HCT116 (cell line): Measurements from ENCODE around the gene LRRC73. TPM values are rescaled to one million over a fixed set of nuclear protein-coding genes. Genes with fewer than 3 reads are reported as not detected.
"Not testable (repeated sequence)": the region's sequence is repeated elsewhere in the genome, so short reads cannot be mapped to it uniquely, and the experiment has no call there.

Experiments used
- ATAC-seq: fragments of 200-7000 bp; cut with Tn5 transposase; 2 replicates; pipeline ENCODE4 v1.9.1; 2020; ENCODE audit warnings: mild to moderate bottlenecking, moderate library complexity
- BruUV-seq: library from RNA; stranded (reverse); fragments of 400-500 nt; replicated peaks from 2 replicates; lab custom pipeline; 2021; lab: Mats Ljungman, UMichigan
- CTCF ChIA-PET: fragments of 300-600 bp; sonication (Branson Sonifier 250); formaldehyde crosslinking; loops from one replicate; lab custom pipeline; 2021; ENCODE audit warnings: antibody characterized with exemption; lab: Charles Lee
- POLR2A ChIA-PET: fragments of 300-600, 350-600 bp; sonication (Branson Sonifier 250); formaldehyde crosslinking; loops from one replicate; lab custom pipeline; 2021; ENCODE audit warnings: antibody characterized with exemption; lab: Charles Lee
- RAD21 ChIA-PET, 2 experiments: fragments of 300-600 bp; sonication (Branson Sonifier 250); formaldehyde crosslinking; loops; one replicate each; lab custom pipeline; 2023; ENCODE audit warnings: low total read pairs in 2 of 2; ENCODE audit not compliant: uncharacterized antibody in 2 of 2, unreplicated experiment in 2 of 2, low non-redundant PET in 1 of 2; lab: Charles Lee
- DNase-seq: peaks from one replicate; pipeline ENCODE4 v3.0.0-alpha.2; 2010; ENCODE audit warnings: low read depth, low spot score
- H2AFZ ChIP-seq: fragments of 200-600 bp; shearing (Covaris generic), sonication (generic); 2 replicates; pipeline ENCODE4 v1.6.1; 2017; ENCODE audit warnings: low read depth, mixed run types, mixed read lengths, antibody characterized with exemption, low read length; ENCODE audit not compliant: poor library complexity, severe bottlenecking
- H3K27ac ChIP-seq: 2 replicates; pipeline ENCODE4 v1.5.1; 2012; ENCODE audit warnings: low read depth, low read length
- H3K27me3 ChIP-seq: fragments of 200-600 bp; sonication (generic); 2 replicates; pipeline ENCODE4 v1.6.1; 2016; ENCODE audit warnings: mixed run types, low read length, mixed read lengths; ENCODE audit not compliant: insufficient read depth
- H3K36me3 ChIP-seq, 2 experiments: fragments of 200-500 bp in 1 of 2; fragments of 200-600 bp in 1 of 2; sonication (Bioruptor generic) in 1 of 2; sonication (generic) in 1 of 2; 2 replicates each; pipeline versions ENCODE4 v1.5.1 to v1.6.1; 2014 to 2016; ENCODE audit warnings: low read length in 2 of 2, inconsistent platforms in 1 of 2, mixed read lengths in 1 of 2, mixed run types in 1 of 2; ENCODE audit not compliant: insufficient read depth in 2 of 2, control insufficient read depth in 1 of 2
- H3K4me1 ChIP-seq, 2 experiments: fragments of 200-600 bp in 1 of 2; sonication (generic) in 1 of 2; 2 replicates each; pipeline versions ENCODE4 v1.5.1 to v1.6.1; 2012 to 2017; ENCODE audit warnings: low read length in 2 of 2, inconsistent platforms in 1 of 2, mild to moderate bottlenecking in 1 of 2, mixed read lengths in 1 of 2, mixed run types in 1 of 2, moderate library complexity in 1 of 2; ENCODE audit not compliant: insufficient read depth in 2 of 2, control insufficient read depth in 1 of 2
- H3K4me2 ChIP-seq: fragments of 200-600 bp; sonication (generic); 2 replicates; pipeline ENCODE4 v1.6.1; 2017; ENCODE audit warnings: mixed run types, low read length, mixed read lengths
- H3K4me3 ChIP-seq, 2 experiments: fragments of 200-600 bp in 1 of 2; sonication (generic) in 1 of 2; replicated peaks in 1 of 2; 2 replicates each; pipeline ENCODE4 v1.5.1; 2011 to 2016; ENCODE audit warnings: low read length in 2 of 2, control low read depth in 1 of 2, low read depth in 1 of 2, mild to moderate bottlenecking in 1 of 2, mixed read lengths in 1 of 2, mixed run types in 1 of 2
- H3K79me2 ChIP-seq: fragments of 200-600 bp; sonication (generic); 2 replicates; pipeline ENCODE4 v1.6.1; 2017; ENCODE audit warnings: mild to moderate bottlenecking, mixed run types, low read length, moderate library complexity, mixed read lengths; ENCODE audit not compliant: insufficient read depth
- H3K9ac ChIP-seq: fragments of 200-600 bp; sonication (generic); 2 replicates; pipeline ENCODE4 v1.6.1; 2016; ENCODE audit warnings: low read length, mixed read lengths
- H3K9me2 ChIP-seq: fragments of 200-600 bp; sonication (generic), shearing (Covaris generic); 2 replicates; pipeline ENCODE4 v1.6.1; 2017; ENCODE audit warnings: mixed run types, mild to moderate bottlenecking, moderate library complexity; ENCODE audit not compliant: insufficient read depth
- H3K9me3 ChIP-seq, 2 experiments: fragments of 200-500 bp in 1 of 2; fragments of 200-600 bp in 1 of 2; sonication (Bioruptor generic) in 1 of 2; sonication (generic) in 1 of 2; 2 replicates each; pipeline ENCODE4 v1.6.1; 2014 to 2017; ENCODE audit warnings: low read length in 2 of 2, mixed read lengths in 2 of 2, inconsistent platforms in 1 of 2, low read depth in 1 of 2, mild to moderate bottlenecking in 1 of 2, mixed run types in 1 of 2, moderate library complexity in 1 of 2; ENCODE audit not compliant: control insufficient read depth in 1 of 2, insufficient read depth in 1 of 2
- H4K20me1 ChIP-seq: fragments of 200-600 bp; sonication (generic), shearing (Covaris generic); 2 replicates; pipeline ENCODE4 v1.6.1; 2017; ENCODE audit warnings: mixed run types, mild to moderate bottlenecking, moderate library complexity; ENCODE audit not compliant: insufficient read depth
- FOSL1 ChIP-seq: IDR thresholded peaks from 2 replicates; pipeline ENCODE4 v1.6.1; 2012; ENCODE audit warnings: low read depth
- intact Hi-C: fragments of 100-400 bp; cut with micrococcal nuclease; formaldehyde crosslinking; loops from 2 replicates; pipeline ENCODE4 v1.10.0; 2022
- total RNA-seq: library from RNA; stranded (reverse); gene quantifications from one replicate; pipeline ENCODE4 v1.2.1, GENCODE V29; 2021; ENCODE audit not compliant: unreplicated experiment
- TF ChIP-seq, protein P1 (sequence below), 3 experiments: fragments of 200-600 bp in 1 of 3; sonication (generic) in 1 of 3; IDR thresholded peaks in 2 of 3; conservative IDR thresholded peaks in 1 of 3; 2 replicates each; pipeline ENCODE4 v1.5.1; 2012 to 2017; ENCODE audit warnings: low read depth in 2 of 3, low read length in 2 of 3, antibody characterized with exemption in 1 of 3, borderline replicate concordance in 1 of 3, control low read depth in 1 of 3, mild to moderate bottlenecking in 1 of 3, mixed read lengths in 1 of 3, mixed run types in 1 of 3, moderate library complexity in 1 of 3; ENCODE audit not compliant: insufficient read depth in 1 of 3

LRRC73 gene
- total RNA-seq, 1 experiment from 2014 or later = 1.2 TPM

DNA sequence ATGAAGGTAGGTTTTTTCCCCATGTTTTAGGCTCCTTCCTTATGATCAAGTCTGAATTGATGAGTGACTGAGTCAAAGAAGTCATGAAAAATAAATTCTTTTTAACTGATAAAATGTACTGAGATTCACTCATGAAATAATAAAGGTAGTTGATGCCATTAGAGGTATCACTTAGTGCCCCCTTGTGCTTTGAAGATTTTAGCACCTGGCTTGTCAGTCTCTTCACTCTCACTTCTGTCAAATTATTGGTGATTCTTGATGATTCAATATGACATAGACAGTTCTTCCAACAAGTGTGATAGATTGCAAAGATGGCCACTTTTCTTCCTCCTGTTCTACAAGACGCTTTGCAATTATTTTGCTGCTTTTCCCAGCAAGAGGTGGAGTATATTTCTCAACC is 50.6 kb downstream of the LRRC73 start:
- Histone ChIP-seq H3K9ac (no peak overlapping the region), H4K20me1 (no peaks in the 10 kb centered on the region), H3K4me1 (peaks cover 8 to 36% of the 10 kb centered on the region in 2 experiments; a peak in 3 of 4 replicates)
- POLR2A ChIA-PET = no interaction called here
- TF ChIP-seq, protein P1, sequence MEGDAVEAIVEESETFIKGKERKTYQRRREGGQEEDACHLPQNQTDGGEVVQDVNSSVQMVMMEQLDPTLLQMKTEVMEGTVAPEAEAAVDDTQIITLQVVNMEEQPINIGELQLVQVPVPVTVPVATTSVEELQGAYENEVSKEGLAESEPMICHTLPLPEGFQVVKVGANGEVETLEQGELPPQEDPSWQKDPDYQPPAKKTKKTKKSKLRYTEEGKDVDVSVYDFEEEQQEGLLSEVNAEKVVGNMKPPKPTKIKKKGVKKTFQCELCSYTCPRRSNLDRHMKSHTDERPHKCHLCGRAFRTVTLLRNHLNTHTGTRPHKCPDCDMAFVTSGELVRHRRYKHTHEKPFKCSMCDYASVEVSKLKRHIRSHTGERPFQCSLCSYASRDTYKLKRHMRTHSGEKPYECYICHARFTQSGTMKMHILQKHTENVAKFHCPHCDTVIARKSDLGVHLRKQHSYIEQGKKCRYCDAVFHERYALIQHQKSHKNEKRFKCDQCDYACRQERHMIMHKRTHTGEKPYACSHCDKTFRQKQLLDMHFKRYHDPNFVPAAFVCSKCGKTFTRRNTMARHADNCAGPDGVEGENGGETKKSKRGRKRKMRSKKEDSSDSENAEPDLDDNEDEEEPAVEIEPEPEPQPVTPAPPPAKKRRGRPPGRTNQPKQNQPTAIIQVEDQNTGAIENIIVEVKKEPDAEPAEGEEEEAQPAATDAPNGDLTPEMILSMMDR (IDR thresholded peaks at IDR 0.05 in 2 of 3, conservative IDR thresholded peaks at IDR 0.05 in 1 of 3; ENCODE audit: borderline replicate concordance in 1 of 3, insufficient read depth in 1 of 3, low read depth in 2 of 3, low read length in 2 of 3) = peak in 1 of 3 experiments; percentile 12; a peak in 1 of 6 replicates
- no peak for TF ChIP-seq FOSL1
- TF ChIP-seq, all 23 proteins: peak for 1
- Histone ChIP-seq H3K79me2 (no peaks in the 10 kb centered on the region), H3K9me3 (no peaks in the 10 kb centered on the region), H3K36me3 (no peaks in the 10 kb centered on the region), H3K9me2 (no peaks in the 10 kb centered on the region), H3K4me2 (no peak overlapping the region), H3K27ac (no peak overlapping the region), H2AFZ (no peak overlapping the region), H3K4me3 (no peak overlapping the region), H3K27me3 (no peaks in the 10 kb centered on the region)
- no peak for ATAC-seq
- no peak for DNase-seq
- ChIA-PET RAD21 (interaction anchor here in 1 of 2 experiments (0.9 kb wide), 1 partner anchor 18 kb away, joined by 3 read pairs; the partner anchor contains the start of gene TJAP1), CTCF (interaction anchor here (0.9 kb wide), 1 partner anchor 37 kb away, joined by 3 read pairs; no protein-coding TSS in a partner anchor)
- intact Hi-C loops = no loop called here
- no TSS peak for BruUV-seq

DNA sequence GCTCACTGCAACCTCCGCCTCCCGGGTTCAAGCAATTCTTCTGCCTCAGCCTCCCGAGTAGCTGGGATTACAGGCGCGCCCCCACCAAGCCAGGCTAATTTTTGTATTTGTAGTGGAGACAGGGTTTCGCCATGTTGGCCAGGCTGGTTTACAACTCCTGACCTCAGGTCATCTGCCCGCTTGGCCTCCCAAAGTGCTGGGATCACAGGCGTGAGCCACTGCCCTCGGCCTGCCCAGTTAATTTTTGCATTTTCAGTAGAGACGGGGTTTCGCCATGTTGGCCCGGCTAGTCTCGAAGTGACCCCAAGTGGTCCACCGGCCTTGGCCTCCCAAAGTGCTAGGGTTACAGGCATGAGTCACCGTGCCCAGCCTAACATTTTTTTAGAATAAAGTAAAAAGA is 52.0 kb downstream of the LRRC73 start:
- H3K36me3 ChIP-seq, ATAC-seq, BruUV-seq, H3K27me3 ChIP-seq, H3K9ac ChIP-seq, H3K27ac ChIP-seq, DNase-seq, H3K9me2 ChIP-seq, H2AFZ ChIP-seq, H3K4me3 ChIP-seq, H4K20me1 ChIP-seq, H3K9me3 ChIP-seq, H3K79me2 ChIP-seq, intact Hi-C loops: not testable (repeated sequence)
- ChIA-PET POLR2A (interaction anchor here (0.7 to 1.1 kb wide), 2 partner anchors 31 to 542 kb away, joined by 3 read pairs; no protein-coding TSS in a partner anchor), RAD21 (interaction anchor here in 1 of 2 experiments (0.9 kb wide), 1 partner anchor 37 kb away, joined by 3 read pairs; no protein-coding TSS in a partner anchor), CTCF (interaction anchor here (0.7 to 4.6 kb wide), 5 partner anchors 37 to 553 kb away, joined by 3 to 31 read pairs (median 10); partner anchors contain the start of gene LRRC73)
- H3K4me2 ChIP-seq = 0 out of 2 replicates have a peak overlapping the region, but pooled peaks have one; percentile 5
- H3K4me1 ChIP-seq = peaks cover 8 to 39% of the 10 kb centered on the region in 2 experiments; a peak in 3 of 4 replicates
